GM13976 (cell line): Measurements from ENCODE around the gene S100A7.

Experiments used
- DNase-seq: peaks from one replicate; pipeline ENCODE4 v3.0.0; 2012; ENCODE audit warnings: low spot score
- in situ Hi-C: fragments of 300-500 bp; cut with MboI; formaldehyde crosslinking; loops from one replicate; pipeline ENCODE4 v1.12.0; 2022; ENCODE audit warnings: low sequenced_read_pairs, mixed read lengths, inconsistent platforms; ENCODE audit not compliant: unreplicated experiment
- TF ChIP-seq, protein P1 (sequence below): IDR thresholded peaks from 2 replicates; pipeline ENCODE4 v1.5.1; 2012; ENCODE audit warnings: borderline replicate concordance, mild to moderate bottlenecking; ENCODE audit not compliant: insufficient read depth; ENCODE audit errors: extremely low read depth, missing control alignments, control extremely low read depth

S100A7 gene

GRCh38 chr1:153503766-153504165 is 43.3 kb upstream of the S100A7 start:
- in situ Hi-C loops = no loop called here
- TF ChIP-seq, protein P1, sequence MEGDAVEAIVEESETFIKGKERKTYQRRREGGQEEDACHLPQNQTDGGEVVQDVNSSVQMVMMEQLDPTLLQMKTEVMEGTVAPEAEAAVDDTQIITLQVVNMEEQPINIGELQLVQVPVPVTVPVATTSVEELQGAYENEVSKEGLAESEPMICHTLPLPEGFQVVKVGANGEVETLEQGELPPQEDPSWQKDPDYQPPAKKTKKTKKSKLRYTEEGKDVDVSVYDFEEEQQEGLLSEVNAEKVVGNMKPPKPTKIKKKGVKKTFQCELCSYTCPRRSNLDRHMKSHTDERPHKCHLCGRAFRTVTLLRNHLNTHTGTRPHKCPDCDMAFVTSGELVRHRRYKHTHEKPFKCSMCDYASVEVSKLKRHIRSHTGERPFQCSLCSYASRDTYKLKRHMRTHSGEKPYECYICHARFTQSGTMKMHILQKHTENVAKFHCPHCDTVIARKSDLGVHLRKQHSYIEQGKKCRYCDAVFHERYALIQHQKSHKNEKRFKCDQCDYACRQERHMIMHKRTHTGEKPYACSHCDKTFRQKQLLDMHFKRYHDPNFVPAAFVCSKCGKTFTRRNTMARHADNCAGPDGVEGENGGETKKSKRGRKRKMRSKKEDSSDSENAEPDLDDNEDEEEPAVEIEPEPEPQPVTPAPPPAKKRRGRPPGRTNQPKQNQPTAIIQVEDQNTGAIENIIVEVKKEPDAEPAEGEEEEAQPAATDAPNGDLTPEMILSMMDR = no peak
- DNase-seq = no peak

- TF ChIP-seq, protein P1 = no peak
- in situ Hi-C loops = no loop called here
- DNase-seq = no peak
Measured at GRCh38 chr1:153498746-153499145, 38.3 kb upstream of the S100A7 start.

GRCh38 chr1:153495536-153495935 is 35.1 kb upstream of the S100A7 start:
- in situ Hi-C loops = no loop called here
- no peak for DNase-seq
- TF ChIP-seq, protein P1 = no peak

- in situ Hi-C loops = no loop called here
- TF ChIP-seq, protein P1 = peak; percentile 81
- DNase-seq = peak; percentile 72
Measured at GRCh38 chr1:153494976-153495535, 34.6 kb upstream of the S100A7 start.

DNA sequence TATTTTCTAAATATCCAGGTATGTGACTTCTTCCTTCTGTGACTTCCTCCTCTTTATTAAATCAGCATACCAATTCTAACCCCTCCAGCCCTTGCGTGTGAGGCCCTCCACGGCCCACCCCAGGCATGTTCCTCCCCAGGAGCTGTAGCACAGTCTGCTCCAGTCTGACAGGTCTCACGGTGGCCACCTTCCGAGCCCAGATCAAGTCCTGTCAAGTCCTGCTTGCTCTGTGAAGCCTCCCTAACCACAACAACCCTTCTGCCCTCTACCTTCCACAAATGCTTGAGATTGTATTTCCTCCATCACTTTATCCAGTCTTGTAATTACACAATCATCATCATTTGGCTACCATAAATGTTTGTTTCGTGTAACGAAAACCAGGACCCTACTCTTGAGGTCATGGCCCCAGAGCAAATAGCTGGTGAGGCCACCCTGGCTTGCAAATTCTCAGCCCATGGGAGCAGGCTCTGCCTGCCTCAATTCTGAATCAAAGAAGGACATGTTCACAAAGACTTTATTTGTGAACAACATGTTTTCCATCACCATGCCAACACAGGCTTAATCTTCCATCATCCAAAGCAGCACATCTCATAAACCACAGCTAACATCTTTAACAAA is 33.0 kb upstream of the S100A7 start:
- TF ChIP-seq, protein P1 = no peak
- DNase-seq = no peak
- in situ Hi-C loops = no loop called here

DNA sequence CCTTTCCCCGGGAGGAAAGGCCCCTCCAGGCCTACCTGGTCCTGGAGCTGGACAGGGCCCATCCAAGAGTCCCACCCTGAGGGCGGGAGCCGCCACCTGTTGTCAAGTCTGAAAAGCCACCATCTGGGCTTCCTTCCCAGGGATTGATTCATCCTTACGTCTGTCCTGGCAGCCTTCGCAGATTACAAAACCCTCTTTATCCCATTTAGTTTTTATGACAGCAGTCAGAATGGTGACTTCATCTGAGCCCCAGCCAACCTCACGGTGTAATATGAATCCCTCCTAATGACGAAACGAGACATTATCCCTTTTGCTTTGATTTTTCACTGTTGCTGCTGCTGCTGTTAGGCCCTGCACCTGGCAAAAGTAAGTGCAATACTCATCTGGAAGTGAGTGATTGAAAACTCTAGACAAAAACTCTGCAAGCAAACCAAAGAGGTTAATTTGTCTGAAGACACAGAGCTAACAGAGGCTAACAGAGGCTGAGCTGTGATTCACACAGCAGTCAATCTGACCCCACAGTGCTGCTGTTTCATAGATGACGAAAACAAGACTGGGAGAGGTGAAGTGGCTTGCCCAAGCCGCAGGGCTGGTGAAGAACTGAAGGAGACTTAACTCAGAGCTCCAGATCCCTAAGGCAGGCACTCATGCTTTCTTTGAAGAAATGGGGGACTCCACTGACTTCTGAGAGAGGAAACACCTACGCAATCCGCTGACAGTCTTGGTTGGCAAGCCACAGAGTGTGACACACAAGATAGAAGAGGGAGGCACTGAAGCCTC is 30.0 kb upstream of the S100A7 start:
- TF ChIP-seq, protein P1 = no peak
- in situ Hi-C loops = no loop called here
- no peak for DNase-seq
